ENCODE data around the gene TMOD1. TPM values are rescaled to one million over a fixed set of nuclear protein-coding genes. Genes with fewer than 3 reads are reported as not detected.
"Not testable (repeated sequence)": the region's sequence is repeated elsewhere in the genome, so short reads cannot be mapped to it uniquely, and the experiment has no call there.

The TMOD1 gene
- total RNA-seq = 0.23 and 0.77 TPM in 2 replicates
- long read RNA-seq, partial matches to known transcripts = 0 of 2 reads
- long read RNA-seq, other reads (novel, unspliced or antisense) = 0 of 2 reads

GRCh38 chr9:97501177-97501971, at the start of gene TMOD1:
TSS of gene TMOD1 (plus strand) at chr9:97501666. CDS start at chr9:97524189, 22,523 bp downstream.
- peaks cover 11% of the 10 kb centered on the region for H3K36me3 Mint-ChIP-seq (ENCODE audit: low read depth)
- peaks cover 38% of the 10 kb centered on the region for H3K27me3 Mint-ChIP-seq (ENCODE audit: low read depth)
- H3K9me3 Mint-ChIP-seq = no peaks in the 10 kb centered on the region
- H3K4me3 Mint-ChIP-seq = peak within 1 kb of the TSS; percentile 67
- H3K27ac Mint-ChIP-seq (ENCODE audit: unreplicated experiment) = no peak within 1 kb of the TSS
- DNase-seq (ENCODE audit: low read depth, low spot score) = no peak
- TF ChIP-seq CTCF (conservative IDR thresholded peaks at IDR 0.05) = no peak
- peaks cover 11% of the 10 kb centered on the region for H3K4me1 Mint-ChIP-seq

- not testable (repeated sequence) for H3K4me3 Mint-ChIP-seq; H3K9me3 Mint-ChIP-seq; H3K4me1 Mint-ChIP-seq; H3K36me3 Mint-ChIP-seq (ENCODE audit: low read depth); H3K27me3 Mint-ChIP-seq (ENCODE audit: low read depth); DNase-seq (ENCODE audit: low read depth, low spot score); H3K27ac Mint-ChIP-seq (ENCODE audit: unreplicated experiment)
Measured at GRCh38 chr9:97453573-97453972, 47.9 kb upstream of the TMOD1 start.

GRCh38 chr9:97456841-97457240, 44.6 kb upstream of the TMOD1 start:
- H3K27me3 Mint-ChIP-seq (ENCODE audit: low read depth); H3K36me3 Mint-ChIP-seq (ENCODE audit: low read depth); H3K4me3 Mint-ChIP-seq; H3K27ac Mint-ChIP-seq (ENCODE audit: unreplicated experiment); H3K9me3 Mint-ChIP-seq; DNase-seq (ENCODE audit: low read depth, low spot score); H3K4me1 Mint-ChIP-seq: not testable (repeated sequence)

- H3K27me3 Mint-ChIP-seq (ENCODE audit: low read depth) = peaks cover 4% of the 10 kb centered on the region
- no peak overlapping the region for H3K27ac Mint-ChIP-seq (ENCODE audit: unreplicated experiment)
- no peak for TF ChIP-seq CTCF (conservative IDR thresholded peaks at IDR 0.05)
- H3K36me3 Mint-ChIP-seq (ENCODE audit: low read depth) = no peaks in the 10 kb centered on the region
- H3K4me1 Mint-ChIP-seq = no peaks in the 10 kb centered on the region
- H3K9me3 Mint-ChIP-seq = peaks cover 4% of the 10 kb centered on the region
- no peak for DNase-seq (ENCODE audit: low read depth, low spot score)
- no peak overlapping the region for H3K4me3 Mint-ChIP-seq
Measured at GRCh38 chr9:97459326-97459725, 42.1 kb upstream of the TMOD1 start.

GRCh38 chr9:97462159-97462558, 39.3 kb upstream of the TMOD1 start:
- H3K36me3 Mint-ChIP-seq (ENCODE audit: low read depth) = no peaks in the 10 kb centered on the region
- TF ChIP-seq CTCF (conservative IDR thresholded peaks at IDR 0.05) = no peak
- H3K4me3 Mint-ChIP-seq = no peak overlapping the region
- H3K27ac Mint-ChIP-seq (ENCODE audit: unreplicated experiment) = no peak overlapping the region
- no peaks in the 10 kb centered on the region for H3K27me3 Mint-ChIP-seq (ENCODE audit: low read depth)
- no peak for DNase-seq (ENCODE audit: low read depth, low spot score)
- no peaks in the 10 kb centered on the region for H3K4me1 Mint-ChIP-seq
- H3K9me3 Mint-ChIP-seq = no peaks in the 10 kb centered on the region

- DNase-seq (ENCODE audit: low read depth, low spot score) = no peak
- no peak for TF ChIP-seq CTCF (conservative IDR thresholded peaks at IDR 0.05)
Measured at GRCh38 chr9:97462914-97463313, 38.6 kb upstream of the TMOD1 start.

More at GRCh38 chr9:97462914-97463313, 38.6 kb upstream of the TMOD1 start:
- H3K27me3 Mint-ChIP-seq (ENCODE audit: low read depth) = no peaks in the 10 kb centered on the region
- no peaks in the 10 kb centered on the region for H3K9me3 Mint-ChIP-seq
- no peaks in the 10 kb centered on the region for H3K36me3 Mint-ChIP-seq (ENCODE audit: low read depth)
- no peak overlapping the region for H3K27ac Mint-ChIP-seq (ENCODE audit: unreplicated experiment)
- no peak overlapping the region for H3K4me3 Mint-ChIP-seq
- H3K4me1 Mint-ChIP-seq = no peaks in the 10 kb centered on the region

All from neural crest cell (in vitro differentiated cells).